Sigmoid colon (tissue), 7 donors: Measurements from ENCODE around the gene ABCG8. TPM values are rescaled to one million over a fixed set of nuclear protein-coding genes. Genes with fewer than 3 reads are reported as not detected.

Experiments
- DNase-seq: peaks from one replicate; pipeline ENCODE4 v3.0.0-alpha.2; 2019
- H3K27ac ChIP-seq, 4 donors: fragments of 200-600 bp; sonication (generic); one replicate each; pipeline ENCODE4 v1.5.1; 2016 to 2019; ENCODE audit warnings: mild to moderate bottlenecking in 1 of 4
- H3K27me3 ChIP-seq, 3 donors: fragments of 200-600 bp; sonication (generic); one replicate each; pipeline ENCODE4 v1.5.1; 2019; ENCODE audit warnings: mild to moderate bottlenecking in 1 of 3
- H3K36me3 ChIP-seq, 4 donors: fragments of 200-600 bp; sonication (generic); one replicate each; pipeline ENCODE4 v1.5.1; 2016 to 2019
- H3K4me1 ChIP-seq, 4 donors: fragments of 200-600 bp; sonication (generic); one replicate each; pipeline ENCODE4 v1.5.1; 2017 to 2019
- H3K4me3 ChIP-seq, 4 donors: fragments of 200-600 bp; sonication (generic); one replicate each; pipeline ENCODE4 v1.5.1; 2017 to 2019; ENCODE audit warnings: mild to moderate bottlenecking in 2 of 4, moderate library complexity in 1 of 4
- H3K9me3 ChIP-seq, 4 donors: fragments of 200-600 bp in 3 of 4; sonication (generic) in 3 of 4; one replicate each; pipeline versions ENCODE4 v1.5.1 to v1.6.1; 2013 to 2019
- EP300 ChIP-seq, 4 donors: sonication (generic); formaldehyde crosslinking; IDR thresholded peaks; one replicate each; pipeline ENCODE4 v1.6.1; 2017; ENCODE audit warnings: antibody characterized with exemption in 4 of 4
- POLR2A ChIP-seq, 2 donors: fragments of 450-650 bp; IDR thresholded peaks; one replicate each; pipeline ENCODE4 v1.6.1; 2016; ENCODE audit warnings: antibody characterized with exemption in 2 of 2, mild to moderate bottlenecking in 2 of 2, moderate library complexity in 2 of 2
- POLR2AphosphoS5 ChIP-seq, 4 donors: sonication (generic); formaldehyde crosslinking; IDR thresholded peaks; one replicate each; pipeline ENCODE4 v1.6.1; 2017; ENCODE audit warnings: antibody characterized with exemption in 4 of 4
- WGBS, 2 donors: extraction: QIAGEN DNeasy Blood & Tissue Kit; methylation state at CpG; one replicate each; pipeline ENCODE4 v1.1.7; 2013; 5-methylcytosine and 5-hydroxymethylcytosine counted together
- intact Hi-C: fragments of 100-400 bp; cut with DNase I; formaldehyde crosslinking; loops from one replicate; pipeline ENCODE4 v1.15.1; 2023
- polyA plus RNA-seq, 3 donors: library from polyadenylated mRNA; stranded (reverse); fragments of 200-250 nt; gene quantifications; one replicate each; pipeline ENCODE4 v1.2.3, GENCODE V29; 2013
- total RNA-seq, 4 donors: library from RNA; depleted of rRNA; stranded (reverse); fragments of >200 nt; gene quantifications; one replicate each; pipeline ENCODE4 v1.1.0, GENCODE V29; 2016
- TF ChIP-seq, protein P1 (sequence below), 4 experiments: fragments of 450-650 bp in 3 of 4; fragments of 200-600 bp in 1 of 4; IDR thresholded peaks; one replicate each; pipeline ENCODE4 v1.5.1; 2016 to 2019; ENCODE audit warnings: antibody characterized with exemption in 4 of 4, mild to moderate bottlenecking in 3 of 4, moderate library complexity in 2 of 4
- donor health status: healthy with polysubstance abuse.
- donor health status: Bipolar disorder and iron deficiency.
- donor health status: healthy.

ABCG8 gene
- not detected for total RNA-seq
- under 1 TPM in 2 of 3 donors, not detected in 1; under 0.01 to 0.16 TPM for polyA plus RNA-seq

DNA sequence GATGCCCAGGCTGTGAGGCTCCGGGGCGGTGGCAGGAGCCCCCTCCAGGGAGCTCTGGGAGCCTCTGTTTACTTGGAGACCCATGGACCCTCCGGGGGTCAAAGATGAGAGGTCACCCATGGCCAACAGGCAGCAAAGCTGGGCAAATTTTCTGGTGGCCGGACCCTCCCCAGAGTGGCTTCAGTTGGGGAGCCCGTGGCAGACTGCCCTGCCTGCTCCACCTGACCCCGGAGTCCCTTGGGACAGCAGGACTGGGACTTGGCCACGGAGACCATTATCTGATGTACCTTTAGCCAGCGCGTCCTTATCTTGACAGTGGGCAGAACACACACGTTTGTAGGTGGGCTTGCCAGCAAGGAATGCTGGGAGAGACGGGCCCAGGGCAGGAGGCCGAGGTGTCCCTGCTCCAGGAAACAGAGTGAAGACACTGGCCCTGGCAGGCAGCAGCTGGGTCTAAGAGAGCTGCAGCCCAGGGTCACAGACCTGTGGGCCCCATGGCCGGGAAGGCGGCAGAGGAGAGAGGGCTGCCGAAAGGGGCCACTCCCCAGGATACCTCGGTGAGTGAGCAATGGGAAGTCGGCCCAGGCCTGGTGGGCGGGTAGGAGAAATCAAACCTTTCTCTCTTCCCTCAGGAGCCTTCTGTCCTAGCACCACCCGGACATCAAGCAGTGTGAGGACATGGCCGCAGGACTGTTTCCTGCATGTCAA is at the start of gene ABCG8, which contains the start of gene ABCG5:
ABCG8 (plus strand) TSS at position 412 of the 708 bp plus-strand sequence; CDS start at position 495, 83 bp downstream.
ABCG5 (minus strand) TSS at position 280 of the 708 bp plus-strand sequence; CDS start at position 120, 160 bp downstream.
- WGBS, 2 donors, result 90 to 91% methylated on average over 20 of the region's 20 CpGs
- no peak for TF ChIP-seq EP300 (IDR thresholded peaks at IDR 0.05)
- TF ChIP-seq, protein P1, sequence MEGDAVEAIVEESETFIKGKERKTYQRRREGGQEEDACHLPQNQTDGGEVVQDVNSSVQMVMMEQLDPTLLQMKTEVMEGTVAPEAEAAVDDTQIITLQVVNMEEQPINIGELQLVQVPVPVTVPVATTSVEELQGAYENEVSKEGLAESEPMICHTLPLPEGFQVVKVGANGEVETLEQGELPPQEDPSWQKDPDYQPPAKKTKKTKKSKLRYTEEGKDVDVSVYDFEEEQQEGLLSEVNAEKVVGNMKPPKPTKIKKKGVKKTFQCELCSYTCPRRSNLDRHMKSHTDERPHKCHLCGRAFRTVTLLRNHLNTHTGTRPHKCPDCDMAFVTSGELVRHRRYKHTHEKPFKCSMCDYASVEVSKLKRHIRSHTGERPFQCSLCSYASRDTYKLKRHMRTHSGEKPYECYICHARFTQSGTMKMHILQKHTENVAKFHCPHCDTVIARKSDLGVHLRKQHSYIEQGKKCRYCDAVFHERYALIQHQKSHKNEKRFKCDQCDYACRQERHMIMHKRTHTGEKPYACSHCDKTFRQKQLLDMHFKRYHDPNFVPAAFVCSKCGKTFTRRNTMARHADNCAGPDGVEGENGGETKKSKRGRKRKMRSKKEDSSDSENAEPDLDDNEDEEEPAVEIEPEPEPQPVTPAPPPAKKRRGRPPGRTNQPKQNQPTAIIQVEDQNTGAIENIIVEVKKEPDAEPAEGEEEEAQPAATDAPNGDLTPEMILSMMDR (IDR thresholded peaks at IDR 0.05), result no peak
- no peak for TF ChIP-seq POLR2A (IDR thresholded peaks at IDR 0.05)
- TF ChIP-seq POLR2AphosphoS5 (IDR thresholded peaks at IDR 0.05), result no peak
- no peaks in the 10 kb centered on the region for H3K4me1 ChIP-seq
- no peak within 1 kb of the TSS for H3K4me3 ChIP-seq
- no peaks in the 10 kb centered on the region for H3K9me3 ChIP-seq
- no peaks in the 10 kb centered on the region for H3K27me3 ChIP-seq
- H3K36me3 ChIP-seq, result no peaks in the 10 kb centered on the region
- no peak for DNase-seq
- H3K27ac ChIP-seq, result no peak within 1 kb of the TSS
- intact Hi-C loops, result no loop called here

DNA sequence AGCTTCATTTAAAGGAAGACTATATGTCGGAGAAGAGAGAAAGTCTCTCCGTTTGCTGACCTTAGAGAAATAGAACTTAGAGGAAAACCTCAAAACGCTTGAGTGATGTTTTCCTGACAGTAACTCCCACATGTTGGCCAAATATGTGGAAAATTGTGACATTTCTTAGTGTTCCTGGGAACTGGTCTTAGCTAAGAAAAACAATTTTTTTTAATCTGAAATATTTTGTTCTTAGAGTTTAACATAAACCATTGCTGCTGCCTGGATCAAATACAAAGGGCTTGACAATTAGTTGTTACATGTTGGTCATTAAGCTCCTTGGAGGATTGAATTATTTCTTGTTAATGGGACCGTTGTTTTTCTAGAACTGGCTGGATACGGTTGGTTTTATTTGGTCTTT is 48.6 kb upstream of the ABCG8 start:
- no peaks in the 10 kb centered on the region for H3K9me3 ChIP-seq
- no peaks in the 10 kb centered on the region for H3K4me1 ChIP-seq
- WGBS, 2 donors, result 77 to 87% methylated on average over 5 of the region's 5 CpGs
- intact Hi-C loops, result no loop called here
- no peak for TF ChIP-seq EP300 (IDR thresholded peaks at IDR 0.05)
- TF ChIP-seq POLR2AphosphoS5 (IDR thresholded peaks at IDR 0.05), result peak in 1 of 4 donors; percentile 13
- DNase-seq, result no peak
- peaks cover 0 to 71% (median 0%) of the 10 kb centered on the region in 4 donors for H3K36me3 ChIP-seq
- no peak overlapping the region for H3K4me3 ChIP-seq
- no peaks in the 10 kb centered on the region for H3K27me3 ChIP-seq
- H3K27ac ChIP-seq, result peak overlapping the region in 3 of 4 donors; percentile 31 to 58 (median 45)

DNA sequence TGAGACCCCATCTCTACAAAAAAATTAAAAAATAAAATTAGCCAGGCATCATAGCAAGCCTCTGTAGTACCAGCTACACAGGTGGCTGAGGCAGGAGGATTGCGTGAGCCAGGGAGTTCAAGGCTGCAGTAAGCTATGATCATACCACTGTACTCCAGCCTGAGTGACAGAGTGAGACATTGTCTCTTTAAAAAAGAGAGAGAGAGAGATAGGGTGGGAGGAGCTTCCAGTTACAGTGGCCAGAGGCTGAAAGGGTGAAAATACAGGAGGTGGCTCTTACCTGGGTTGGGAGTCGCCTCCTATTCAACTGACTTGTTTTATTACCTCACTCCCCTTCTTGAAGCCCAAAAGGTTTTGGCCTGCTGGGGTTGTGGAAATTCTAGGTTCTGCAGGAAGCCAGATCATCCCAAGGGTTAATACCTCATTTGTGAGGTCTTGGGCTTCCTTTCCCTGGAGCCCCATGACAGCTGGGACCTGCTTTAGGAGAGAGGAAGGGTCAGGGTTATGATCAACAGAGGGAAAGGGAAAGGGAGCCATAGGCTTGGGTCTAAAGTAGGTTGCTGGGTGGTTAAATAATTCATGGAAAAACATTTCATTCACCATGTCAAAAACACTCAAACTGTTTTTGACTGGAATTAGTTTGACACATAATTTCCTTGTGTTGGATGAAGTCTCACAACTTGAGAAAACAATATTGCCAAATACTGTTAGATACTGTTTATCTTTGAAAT is 47.6 kb upstream of the ABCG8 start:
- Histone ChIP-seq H3K36me3 (peaks cover 0 to 75% (median 0%) of the 10 kb centered on the region in 4 donors), H3K4me1 (no peaks in the 10 kb centered on the region), H3K27ac (peak overlapping the region; percentile 7 to 58 (median 44)), H3K9me3 (no peaks in the 10 kb centered on the region), H3K27me3 (no peaks in the 10 kb centered on the region), H3K4me3 (no peak overlapping the region)
- 74 to 92% methylated on average over 2 of the region's 2 CpGs for WGBS, 2 donors
- TF ChIP-seq EP300 (IDR thresholded peaks at IDR 0.05), result no peak
- TF ChIP-seq POLR2A (IDR thresholded peaks at IDR 0.05), result no peak
- TF ChIP-seq, protein P1 (IDR thresholded peaks at IDR 0.05), result no peak
- no peak for TF ChIP-seq POLR2AphosphoS5 (IDR thresholded peaks at IDR 0.05)
- no peak for DNase-seq
- intact Hi-C loops, result no loop called here

DNA sequence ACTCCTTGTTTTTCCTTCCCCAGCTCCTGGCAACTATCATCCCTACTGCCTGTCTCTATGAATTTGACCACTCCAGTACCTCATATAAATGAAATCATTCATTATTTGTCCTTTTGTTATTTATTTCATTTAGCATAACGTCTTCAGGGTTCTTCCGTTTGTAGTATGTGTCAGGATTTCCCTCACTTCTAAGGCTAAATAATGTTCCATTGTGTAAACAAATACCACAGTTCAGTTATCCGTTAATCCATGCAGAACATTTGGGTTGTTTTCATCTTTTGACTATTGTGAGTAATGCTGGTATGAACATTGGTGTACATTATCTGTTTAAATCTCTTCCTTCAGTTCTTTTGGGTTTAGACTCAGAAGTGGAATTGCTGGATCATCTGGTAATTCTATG is 46.1 kb upstream of the ABCG8 start:
- H3K4me1 ChIP-seq, result no peaks in the 10 kb centered on the region
- WGBS, 2 donors, result 82 to 87% methylated on average over 3 of the region's 3 CpGs
- DNase-seq, result no peak
- intact Hi-C loops, result no loop called here
- H3K4me3 ChIP-seq, result no peak overlapping the region
- H3K36me3 ChIP-seq, result peaks cover 0 to 71% (median 4%) of the 10 kb centered on the region in 4 donors
- no peak for TF ChIP-seq EP300 (IDR thresholded peaks at IDR 0.05)
- TF ChIP-seq, protein P1 (IDR thresholded peaks at IDR 0.05), result no peak
- no peak for TF ChIP-seq POLR2AphosphoS5 (IDR thresholded peaks at IDR 0.05)
- no peak for TF ChIP-seq POLR2A (IDR thresholded peaks at IDR 0.05)
- H3K27me3 ChIP-seq, result no peaks in the 10 kb centered on the region
- no peak overlapping the region for H3K27ac ChIP-seq
- H3K9me3 ChIP-seq, result no peaks in the 10 kb centered on the region

DNA sequence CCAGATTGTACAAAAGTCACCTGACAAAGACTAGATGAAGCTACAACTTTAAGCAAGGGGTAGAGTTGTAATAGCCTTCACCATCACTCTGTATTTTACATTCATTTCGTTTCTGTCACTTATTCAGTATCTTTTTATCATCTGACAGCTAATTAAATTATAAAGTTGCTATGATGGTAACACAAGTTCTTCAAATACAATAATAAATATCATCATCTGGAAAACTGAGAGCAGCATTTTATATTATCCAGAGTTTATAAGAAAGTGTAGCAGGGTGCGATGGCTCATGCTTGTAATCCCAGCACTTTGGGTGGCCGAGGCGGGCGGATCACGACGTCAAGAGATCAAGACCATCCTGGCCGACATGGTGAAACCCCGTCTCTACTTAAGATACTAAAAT is 43.8 kb upstream of the ABCG8 start:
- Histone ChIP-seq H3K27me3 (no peaks in the 10 kb centered on the region), H3K4me1 (no peaks in the 10 kb centered on the region), H3K9me3 (no peaks in the 10 kb centered on the region), H3K27ac (no peak overlapping the region), H3K36me3 (peaks cover 0 to 51% (median 4%) of the 10 kb centered on the region in 4 donors), H3K4me3 (no peak overlapping the region)
- no peak for DNase-seq
- intact Hi-C loops, result no loop called here
- TF ChIP-seq, protein P1 (IDR thresholded peaks at IDR 0.05), result no peak
- TF ChIP-seq POLR2AphosphoS5 (IDR thresholded peaks at IDR 0.05) (no peak), EP300 (IDR thresholded peaks at IDR 0.05) (no peak), POLR2A (IDR thresholded peaks at IDR 0.05) (no peak)
- 94 to 96% methylated on average over 9 of the region's 9 CpGs for WGBS, 2 donors
